Fibroblast of pulmonary artery (primary cell): ENCODE results near the gene TGOLN2.

Experiments
- DNase-seq: peaks from one replicate; pipeline ENCODE4 v3.0.0-alpha.2; 2010; ENCODE audit warnings: low read depth
- H3K4me3 ChIP-seq: replicated peaks from 2 replicates; pipeline ENCODE4 v1.5.1; 2011; ENCODE audit warnings: low read depth, mild to moderate bottlenecking, control low read depth, low read length, moderate library complexity
- CTCF ChIP-seq: IDR thresholded peaks from 2 replicates; pipeline ENCODE4 v1.5.1; 2011; ENCODE audit warnings: mild to moderate bottlenecking, control low read depth, low read length, inconsistent platforms; ENCODE audit errors: missing control alignments

The TGOLN2 gene

DNA sequence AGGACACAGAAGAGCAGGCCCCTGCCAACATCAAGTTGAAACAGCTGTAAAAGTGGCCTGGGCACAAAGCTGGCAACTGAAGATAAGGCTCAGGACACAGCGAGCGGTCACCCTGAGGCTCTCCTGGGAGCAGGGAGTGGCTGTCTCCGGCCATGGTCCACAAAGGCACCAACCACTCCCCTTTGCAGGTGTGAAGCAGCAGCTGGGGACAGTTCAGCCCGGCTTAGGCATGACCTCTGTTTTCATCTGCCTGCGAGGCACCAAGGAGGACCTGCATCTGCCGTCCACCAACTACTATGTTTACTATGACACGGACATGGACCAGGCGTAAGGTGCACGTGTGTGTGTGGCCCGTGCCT lies 12.9 kb downstream of the TGOLN2 start:
- no peak for DNase-seq
- no peak for TF ChIP-seq CTCF
- no peak overlapping the region for H3K4me3 ChIP-seq

DNA sequence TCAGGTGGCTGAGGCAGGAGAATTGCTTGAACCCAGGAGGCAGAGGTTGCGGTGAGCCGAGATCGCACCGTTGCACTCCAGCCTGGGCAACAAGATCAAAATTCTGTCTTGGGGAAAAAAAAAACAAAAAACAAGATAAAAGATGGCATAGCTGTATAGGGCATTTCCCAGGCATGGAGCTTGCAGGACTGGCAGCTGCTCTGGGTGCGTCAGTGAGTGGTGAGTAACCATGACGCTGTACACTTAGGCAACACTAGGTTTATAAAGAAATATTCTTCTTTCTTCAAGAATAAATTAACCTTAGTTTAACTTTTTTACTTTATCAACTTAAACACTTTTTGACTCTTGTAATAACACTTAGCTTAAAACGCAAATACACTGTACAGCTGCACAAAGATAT lies 15.4 kb downstream of the TGOLN2 start:
- H3K4me3 ChIP-seq: no peak overlapping the region
- TF ChIP-seq CTCF: no peak
- DNase-seq: peak; percentile 81

GRCh38 chr2:85310330-85310729 lies 17.5 kb downstream of the TGOLN2 start:
- TF ChIP-seq CTCF: no peak
- no peak overlapping the region for H3K4me3 ChIP-seq
- no peak for DNase-seq

GRCh38 chr2:85309699-85310321 lies 18.0 kb downstream of the TGOLN2 start:
- TF ChIP-seq CTCF: no peak
- H3K4me3 ChIP-seq: no peak overlapping the region
- DNase-seq: no peak

DNA sequence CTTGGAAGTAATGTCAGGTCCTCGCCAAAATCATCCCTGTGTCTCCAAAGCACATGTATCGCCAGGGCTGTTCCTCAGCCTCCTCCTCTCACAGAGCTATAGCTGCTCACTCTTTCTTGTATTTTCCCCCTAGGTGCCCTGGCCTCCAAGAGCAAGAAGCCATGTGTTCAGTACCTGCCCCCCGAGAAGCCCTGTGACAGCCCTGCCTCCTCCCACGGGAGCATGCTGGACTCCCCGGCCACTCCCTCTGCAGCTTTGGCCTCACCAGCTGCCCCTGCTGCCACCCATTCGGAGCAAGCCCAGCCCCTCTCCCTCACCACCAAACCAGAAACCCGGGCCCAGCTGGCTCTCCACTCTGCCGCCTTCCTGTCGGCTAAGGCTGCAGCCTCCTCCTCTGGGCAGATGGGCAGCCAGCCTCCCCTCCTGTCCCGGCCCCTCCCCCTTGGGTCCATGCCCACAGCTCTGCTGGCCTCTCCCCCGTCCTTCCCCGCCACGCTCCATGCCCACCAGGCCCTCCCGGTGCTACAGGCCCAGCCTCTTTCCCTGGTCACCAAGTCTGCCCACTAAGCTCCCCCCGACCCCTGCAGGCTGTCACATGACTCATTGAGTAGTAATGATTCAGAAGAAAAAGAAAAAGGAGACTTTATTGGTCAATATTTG lies 18.8 kb downstream of the TGOLN2 start:
- peak; percentile 44 for DNase-seq
- no peak overlapping the region for H3K4me3 ChIP-seq
- TF ChIP-seq CTCF: no peak

DNA sequence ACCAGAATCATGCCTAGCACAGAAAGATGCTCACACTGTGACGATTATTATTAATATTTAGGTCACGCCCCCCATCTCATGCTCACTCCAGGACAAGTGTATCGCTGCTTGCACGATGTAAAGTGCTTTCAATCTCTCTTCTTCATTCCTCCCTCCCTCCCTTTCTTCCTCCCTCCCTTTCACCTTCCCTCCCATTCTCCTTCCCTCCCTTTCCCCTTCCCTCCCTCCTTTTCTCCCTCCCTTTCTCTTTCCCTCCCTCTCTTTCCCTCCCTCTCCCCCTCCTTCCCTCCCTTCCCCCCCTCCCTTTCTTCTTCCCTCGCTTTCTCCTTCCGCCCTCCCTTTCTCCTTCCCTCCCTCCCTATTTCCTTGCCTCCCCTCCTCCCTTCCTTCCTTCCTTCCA lies 19.6 kb downstream of the TGOLN2 start:
- no peak for DNase-seq
- TF ChIP-seq CTCF: no peak
- H3K4me3 ChIP-seq: no peak overlapping the region

GRCh38 chr2:85307527-85307897 lies 20.3 kb downstream of the TGOLN2 start:
- no peak for TF ChIP-seq CTCF
- H3K4me3 ChIP-seq: no peak overlapping the region
- no peak for DNase-seq
